GM13977 (cell line): Measurements from ENCODE around the gene CRACDL.

Experiments used
- DNase-seq: peaks from one replicate; pipeline ENCODE4 v3.0.0; 2012; ENCODE audit warnings: low spot score
- CTCF ChIP-seq: IDR thresholded peaks from 2 replicates; pipeline ENCODE4 v1.5.1; 2012; ENCODE audit warnings: mild to moderate bottlenecking, control low read depth; ENCODE audit not compliant: insufficient read depth; ENCODE audit errors: extremely low read depth, missing control alignments
- in situ Hi-C: fragments of 300-500 bp; cut with MboI; formaldehyde crosslinking; loops from one replicate; pipeline ENCODE4 v1.12.0; 2022; ENCODE audit warnings: low sequenced_read_pairs, low pct_unique_long_range_greater_than_20kb, mixed read lengths, inconsistent platforms; ENCODE audit not compliant: unreplicated experiment

Gene CRACDL

GRCh38 chr2:98891591-98891990, 44.4 kb downstream of the CRACDL start:
- TF ChIP-seq CTCF: no peak
- in situ Hi-C loops: no loop called here
- no peak for DNase-seq

GRCh38 chr2:98886066-98886554, 49.9 kb downstream of the CRACDL start:
- no peak for TF ChIP-seq CTCF
- in situ Hi-C loops: no loop called here
- DNase-seq: no peak

GRCh38 chr2:98884658-98885057, 51.4 kb downstream of the CRACDL start:
- TF ChIP-seq CTCF: no peak
- in situ Hi-C loops: no loop called here

GRCh38 chr2:98883780-98884211, 52.2 kb downstream of the CRACDL start:
- DNase-seq: no peak
- no peak for TF ChIP-seq CTCF
- in situ Hi-C loops: no loop called here

More at GRCh38 chr2:98884658-98885057, 51.4 kb downstream of the CRACDL start:
- no peak for DNase-seq

- in situ Hi-C loops: no loop called here
- DNase-seq: no peak
- no peak for TF ChIP-seq CTCF
Observed at GRCh38 chr2:98882971-98883779, 52.9 kb downstream of the CRACDL start.

GRCh38 chr2:98882368-98882767, 53.7 kb downstream of the CRACDL start:
- in situ Hi-C loops: no loop called here
- TF ChIP-seq CTCF: no peak

More at GRCh38 chr2:98882368-98882767, 53.7 kb downstream of the CRACDL start:
- DNase-seq: no peak
